Stimulated activated memory B cell treated with anti-CD40 and anti-IgM and Interleukin-4, amounts not matched to agents 10 μg/mL and 1 μg/mL and 100 μg/mL, for 72 hours (primary cell): ENCODE results near the gene C9orf152.
"Not testable (repeated sequence)": the region's sequence is repeated elsewhere in the genome, so short reads cannot be mapped to it uniquely, and the experiment has no call there.

ENCODE experiments used
- ATAC-seq: fragments of 150-1000 bp; cut with Tn5 transposase; 2 replicates; pipeline ENCODE4 v1.10.0; 2021
- H3K27ac Mint-ChIP-seq: one replicate; pipeline ENCODE4 v1.8.0; 2022; ENCODE audit warnings: mild to moderate bottlenecking, mixed read lengths
- H3K27me3 Mint-ChIP-seq: one replicate; pipeline ENCODE4 v1.8.0; 2022; ENCODE audit warnings: mixed read lengths
- H3K36me3 Mint-ChIP-seq: one replicate; pipeline ENCODE4 v1.8.0; 2022; ENCODE audit warnings: mixed read lengths
- H3K4me1 Mint-ChIP-seq: one replicate; pipeline ENCODE4 v1.8.0; 2022; ENCODE audit warnings: mixed read lengths
- H3K4me3 Mint-ChIP-seq: one replicate; pipeline ENCODE4 v1.8.0; 2022; ENCODE audit warnings: mild to moderate bottlenecking, moderate library complexity, mixed read lengths
- H3K9me3 Mint-ChIP-seq: one replicate; pipeline ENCODE4 v1.8.0; 2022; ENCODE audit warnings: mixed read lengths

Gene C9orf152, protein sequence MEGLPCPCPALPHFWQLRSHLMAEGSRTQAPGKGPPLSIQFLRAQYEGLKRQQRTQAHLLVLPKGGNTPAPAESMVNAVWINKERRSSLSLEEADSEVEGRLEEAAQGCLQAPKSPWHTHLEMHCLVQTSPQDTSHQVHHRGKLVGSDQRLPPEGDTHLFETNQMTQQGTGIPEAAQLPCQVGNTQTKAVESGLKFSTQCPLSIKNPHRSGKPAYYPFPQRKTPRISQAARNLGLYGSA

DNA sequence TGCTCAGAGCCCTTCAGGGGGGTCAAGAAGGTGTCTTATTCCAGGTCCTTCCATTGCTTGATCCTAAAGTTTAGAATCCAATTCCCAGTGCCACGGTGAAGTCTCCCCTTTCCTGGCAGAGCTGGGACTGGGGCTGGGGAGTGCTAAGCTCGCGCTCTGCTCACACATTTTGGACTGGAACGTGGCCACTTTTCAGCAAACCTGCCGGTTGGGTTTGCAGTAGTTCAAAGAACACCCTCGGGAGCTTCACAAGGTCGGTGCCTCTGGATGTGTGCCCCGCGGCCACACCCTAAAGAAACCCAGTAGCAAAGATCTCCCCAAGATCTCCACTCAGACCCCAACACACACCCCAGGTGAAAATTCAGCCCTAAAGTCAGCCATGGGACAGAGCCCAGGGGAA is at the start of gene C9orf152:
TSS of gene C9orf152 (minus strand) at position 129 of the 400 bp plus-strand sequence. CDS start 580 bp downstream, outside the sequence.
- Mint-ChIP-seq H3K9me3 (peaks cover 2% of the 10 kb centered on the region), H3K27me3 (peaks cover 14% of the 10 kb centered on the region), H3K27ac (no peak within 1 kb of the TSS), H3K4me1 (no peaks in the 10 kb centered on the region), H3K36me3 (no peaks in the 10 kb centered on the region), H3K4me3 (no peak within 1 kb of the TSS)
- no peak for ATAC-seq

DNA sequence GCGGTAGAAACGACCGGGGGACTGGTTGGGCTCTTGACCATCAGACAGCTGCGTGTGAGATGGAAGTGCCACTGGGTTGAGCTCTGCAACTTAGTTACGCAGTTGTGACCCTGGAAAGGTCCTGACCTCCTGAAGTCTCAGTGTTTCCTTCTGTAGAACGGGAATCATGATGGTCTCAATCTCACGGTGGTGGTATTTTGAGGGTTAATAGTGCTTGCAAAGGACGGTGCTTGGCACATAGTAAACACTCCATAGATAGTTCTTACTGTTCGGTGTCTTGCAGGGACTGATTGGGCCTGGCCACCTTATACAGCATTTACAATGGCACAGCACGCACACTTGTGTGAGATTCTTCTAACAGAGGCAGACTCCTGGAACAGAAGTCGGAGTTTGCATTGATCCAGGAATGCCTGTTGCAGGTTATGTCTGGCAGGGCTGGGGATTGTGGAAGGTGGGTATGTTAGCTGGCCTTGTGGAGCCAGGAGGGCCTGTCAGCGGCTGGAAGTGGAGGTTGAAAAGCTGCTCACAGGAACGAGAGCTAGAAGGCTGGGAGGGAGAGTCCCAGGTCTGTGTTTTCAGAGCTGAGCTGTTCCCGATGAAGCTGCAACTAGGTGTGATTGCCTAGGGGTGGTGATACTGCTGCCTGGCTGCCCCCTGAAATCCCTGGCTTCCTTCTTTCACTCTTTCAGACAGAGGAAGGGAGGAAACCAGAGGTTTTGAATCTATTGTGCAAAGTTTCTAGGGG is 49.3 kb upstream of the C9orf152 start:
- H3K27me3 Mint-ChIP-seq, result no peaks in the 10 kb centered on the region
- H3K9me3 Mint-ChIP-seq, result no peaks in the 10 kb centered on the region
- H3K4me3 Mint-ChIP-seq, result peak overlapping the region; percentile 91
- H3K4me1 Mint-ChIP-seq, result peaks cover 65% of the 10 kb centered on the region
- no peak for ATAC-seq
- peaks cover 23% of the 10 kb centered on the region for H3K36me3 Mint-ChIP-seq
- H3K27ac Mint-ChIP-seq, result peak overlapping the region; percentile 91

DNA sequence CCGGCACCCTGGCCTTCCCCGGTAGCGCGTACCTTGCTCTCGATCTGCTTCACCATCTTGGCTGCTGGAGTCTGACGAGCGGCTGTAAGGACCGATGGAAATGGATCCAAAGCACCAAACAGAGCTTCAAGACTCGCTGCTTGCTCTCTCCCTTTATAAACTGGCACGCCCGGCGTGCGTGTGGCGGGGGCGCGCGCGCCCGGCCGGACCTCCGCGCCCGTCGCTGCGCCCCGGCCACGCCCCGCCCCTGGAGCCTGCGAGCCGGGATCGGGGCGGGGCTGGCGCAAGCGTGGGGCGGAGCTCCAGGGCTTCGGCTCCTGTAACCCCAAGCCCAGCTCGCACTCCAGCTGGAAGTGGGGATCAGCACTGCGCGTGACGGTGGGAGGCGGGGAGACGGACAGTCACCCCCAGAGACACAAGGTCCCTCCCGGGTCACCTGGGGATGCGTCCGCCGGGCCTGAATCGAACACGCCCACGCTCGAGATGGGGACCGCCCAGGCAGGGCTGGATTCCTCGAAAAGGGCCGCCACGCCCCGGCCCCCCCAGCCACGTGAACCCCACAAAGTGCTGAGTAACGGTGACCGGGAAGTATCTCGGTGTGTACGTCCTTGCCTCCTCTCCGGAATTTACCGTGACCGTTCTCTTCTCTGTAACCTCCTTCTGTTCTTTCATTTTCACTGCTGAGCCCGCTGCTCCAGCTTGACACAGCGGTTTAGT is 48.6 kb upstream of the C9orf152 start, which contains the start of gene TXN:
TSS of gene TXN (minus strand) at position 128 of the 717 bp plus-strand sequence. CDS start at position 56, 72 bp downstream.
- Mint-ChIP-seq H3K4me1 (peaks cover 65% of the 10 kb centered on the region), H3K27me3 (no peaks in the 10 kb centered on the region), H3K36me3 (peaks cover 23% of the 10 kb centered on the region), H3K27ac (peak within 1 kb of the TSS; percentile 91), H3K9me3 (no peaks in the 10 kb centered on the region), H3K4me3 (peak within 1 kb of the TSS; percentile 91)
- ATAC-seq, result peak; percentile 85

DNA sequence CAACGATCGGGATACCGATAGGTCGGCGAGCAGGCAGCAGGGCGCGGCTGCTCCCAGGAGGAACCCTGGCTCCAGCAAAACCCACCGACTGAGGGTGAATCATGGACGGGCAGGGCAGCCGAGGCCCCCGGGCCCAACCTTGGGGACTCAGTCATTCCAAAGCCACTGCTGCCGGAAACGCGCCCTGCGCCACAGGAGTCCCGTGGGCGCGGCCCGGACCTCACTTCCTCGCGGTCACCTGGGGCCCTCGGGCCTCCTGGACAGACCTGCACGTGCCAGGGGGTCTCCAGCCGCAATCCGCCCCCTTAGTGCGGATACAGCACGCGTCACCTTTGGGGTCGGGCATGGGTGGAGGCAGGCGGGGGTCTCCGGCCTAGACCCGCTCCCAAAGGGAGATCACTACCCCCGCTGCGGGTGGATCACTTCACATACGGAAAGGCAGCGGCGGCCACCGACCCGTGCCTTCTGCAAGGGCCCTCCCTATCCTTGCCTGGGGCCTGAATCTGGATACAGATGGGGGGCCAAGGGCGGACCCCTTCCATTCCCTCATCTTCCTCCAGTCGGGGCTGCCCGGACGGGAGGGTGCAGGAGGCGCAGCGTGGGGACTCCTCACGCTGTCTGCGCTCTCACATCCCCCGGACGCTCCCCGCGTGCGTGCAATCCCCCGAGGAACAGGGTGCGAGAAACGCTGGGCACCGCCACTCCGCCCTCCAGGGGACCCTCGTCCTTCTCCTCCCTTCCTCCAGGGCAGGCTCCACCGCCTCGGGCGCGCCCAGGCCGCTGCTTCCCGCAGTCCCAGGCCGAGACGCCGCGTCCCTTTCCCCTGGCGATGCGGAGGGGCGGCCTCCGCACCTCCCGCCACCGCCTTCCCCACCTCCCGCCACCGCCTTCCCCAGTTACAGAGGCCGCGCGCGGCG is 47.8 kb upstream of the C9orf152 start:
- H3K27ac Mint-ChIP-seq, result peak overlapping the region; percentile 91
- H3K4me3 Mint-ChIP-seq, result peak overlapping the region; percentile 91
- no peaks in the 10 kb centered on the region for H3K9me3 Mint-ChIP-seq
- H3K36me3 Mint-ChIP-seq, result peaks cover 30% of the 10 kb centered on the region
- ATAC-seq, result peak; percentile 52
- no peaks in the 10 kb centered on the region for H3K27me3 Mint-ChIP-seq
- H3K4me1 Mint-ChIP-seq, result peaks cover 65% of the 10 kb centered on the region

DNA sequence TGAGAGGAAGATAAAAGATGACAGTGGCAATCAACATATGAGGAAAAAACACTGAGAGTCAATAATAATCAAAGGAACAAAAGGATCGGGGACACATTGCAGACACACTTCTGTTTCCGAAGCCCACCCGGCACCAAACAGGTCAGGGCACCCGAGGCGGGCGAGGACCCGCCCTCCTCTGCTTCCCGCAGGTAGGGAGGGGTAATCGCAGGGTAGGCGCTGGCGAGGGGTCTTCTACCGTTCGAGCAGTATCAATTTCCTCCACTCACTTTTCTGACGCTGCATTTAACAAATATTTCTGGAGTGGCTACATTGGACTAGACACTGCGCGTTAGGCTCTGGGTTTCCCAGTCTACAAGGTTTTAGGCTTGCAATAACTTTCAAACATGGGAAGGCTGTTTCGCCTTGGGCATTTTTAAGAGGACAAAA is 47.1 kb upstream of the C9orf152 start:
- no peak for ATAC-seq
- Mint-ChIP-seq H3K9me3 (no peaks in the 10 kb centered on the region), H3K4me3 (peak overlapping the region; percentile 91), H3K27ac (peak overlapping the region; percentile 91), H3K4me1 (peaks cover 63% of the 10 kb centered on the region), H3K27me3 (no peaks in the 10 kb centered on the region), H3K36me3 (peaks cover 37% of the 10 kb centered on the region)

DNA sequence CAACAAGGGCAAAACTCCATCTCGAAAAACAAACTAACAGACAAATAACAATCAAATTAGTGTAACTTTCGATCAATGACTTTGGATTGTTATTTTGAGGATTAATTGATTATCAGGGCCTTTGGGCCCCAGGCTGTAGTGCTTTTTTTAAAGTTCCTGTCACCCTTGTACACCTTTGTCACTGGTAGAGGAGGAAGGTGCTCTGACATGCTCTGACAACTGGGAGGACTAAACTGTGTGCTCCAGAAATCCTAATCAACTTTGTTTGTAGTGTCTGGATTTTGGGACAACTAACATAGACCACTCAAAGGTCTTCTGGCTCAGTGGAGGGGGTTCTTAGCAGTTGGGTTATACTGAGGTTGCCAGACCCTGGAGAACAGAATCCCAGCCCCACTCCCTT is 46.5 kb upstream of the C9orf152 start:
- ATAC-seq, result no peak
- Mint-ChIP-seq H3K36me3 (peaks cover 38% of the 10 kb centered on the region), H3K27ac (peak overlapping the region; percentile 91), H3K27me3 (no peaks in the 10 kb centered on the region), H3K4me1 (peaks cover 58% of the 10 kb centered on the region), H3K9me3 (no peaks in the 10 kb centered on the region), H3K4me3 (peak overlapping the region; percentile 91)

DNA sequence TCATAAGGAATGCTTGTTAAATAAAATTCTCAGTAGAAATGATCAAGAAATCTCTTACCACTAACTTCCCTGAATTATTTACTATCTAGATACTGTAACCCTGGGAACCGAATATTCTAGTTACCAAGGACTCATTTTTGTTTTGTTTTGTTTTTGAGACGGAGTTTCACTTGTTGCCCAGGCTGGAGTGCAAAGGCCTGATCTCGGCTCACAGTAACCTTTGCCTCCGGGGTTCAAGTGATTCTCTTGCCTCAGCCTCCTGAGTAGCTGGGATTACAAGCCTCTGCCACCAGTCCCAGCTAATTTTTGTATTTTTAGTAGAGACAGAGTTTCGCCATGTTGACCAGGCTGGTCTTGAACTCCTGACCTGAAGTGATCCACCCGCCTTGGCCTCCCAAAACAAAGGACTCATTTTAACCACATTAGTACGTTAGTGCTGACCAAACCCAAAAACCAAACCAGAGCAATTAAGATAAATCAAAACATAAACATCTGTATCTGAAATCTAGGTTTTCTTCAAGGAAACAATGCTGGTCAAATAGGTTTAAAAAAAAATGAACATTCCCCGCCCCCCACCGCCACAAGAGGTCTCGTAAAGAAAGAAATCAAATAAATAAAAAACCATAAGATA is 44.7 kb upstream of the C9orf152 start:
- H3K9me3 Mint-ChIP-seq, result no peaks in the 10 kb centered on the region
- peaks cover 38% of the 10 kb centered on the region for H3K36me3 Mint-ChIP-seq
- peak overlapping the region; percentile 91 for H3K27ac Mint-ChIP-seq
- ATAC-seq, result no peak
- peak overlapping the region; percentile 91 for H3K4me3 Mint-ChIP-seq
- no peaks in the 10 kb centered on the region for H3K27me3 Mint-ChIP-seq
- peaks cover 39% of the 10 kb centered on the region for H3K4me1 Mint-ChIP-seq

DNA sequence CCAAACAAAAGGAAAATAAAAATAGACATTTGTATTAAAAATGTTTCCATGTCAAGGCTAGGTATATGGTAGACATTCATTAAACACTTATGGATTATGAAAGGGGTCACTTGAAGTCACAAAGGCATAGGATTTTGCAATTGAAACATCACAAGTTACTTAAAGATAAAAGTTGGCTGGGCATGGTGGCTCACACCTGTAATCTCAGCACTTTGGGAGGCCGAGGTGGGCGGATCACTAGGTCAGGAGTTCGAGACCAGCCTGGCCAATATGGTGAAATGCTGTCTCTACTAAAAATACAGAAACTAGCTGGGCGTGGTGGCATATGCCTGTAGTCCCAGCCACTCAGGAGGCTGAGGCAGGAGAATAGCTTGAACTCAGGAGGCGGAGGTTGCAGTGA is 43.8 kb upstream of the C9orf152 start:
- H3K27me3 Mint-ChIP-seq, ATAC-seq, H3K9me3 Mint-ChIP-seq: not testable (repeated sequence)
- Mint-ChIP-seq H3K4me3 (peak overlapping the region; percentile 26), H3K4me1 (peaks cover 31% of the 10 kb centered on the region), H3K36me3 (peaks cover 44% of the 10 kb centered on the region), H3K27ac (peak overlapping the region; percentile 91)

DNA sequence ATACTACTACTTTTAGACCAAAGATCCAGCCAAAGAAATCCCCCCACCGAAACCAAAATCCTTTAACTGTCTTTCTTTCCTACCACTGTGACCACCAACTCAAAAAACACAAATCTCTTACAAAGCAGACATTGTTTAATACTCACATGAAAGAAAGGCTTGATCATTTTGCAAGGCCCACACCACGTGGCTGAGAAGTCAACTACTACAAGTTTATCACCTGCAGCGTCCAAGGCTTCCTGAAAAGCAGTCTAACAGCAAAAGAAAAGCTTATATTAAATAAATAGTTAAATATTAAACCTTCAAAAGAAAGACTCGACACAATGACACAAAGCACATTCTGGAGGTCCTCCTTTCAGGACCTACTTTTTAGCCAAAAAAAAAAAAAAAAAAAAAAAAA is 43.3 kb upstream of the C9orf152 start:
- no peak overlapping the region for H3K27ac Mint-ChIP-seq
- no peaks in the 10 kb centered on the region for H3K27me3 Mint-ChIP-seq
- peaks cover 31% of the 10 kb centered on the region for H3K4me1 Mint-ChIP-seq
- no peaks in the 10 kb centered on the region for H3K9me3 Mint-ChIP-seq
- H3K4me3 Mint-ChIP-seq, result no peak overlapping the region
- no peak for ATAC-seq
- peaks cover 49% of the 10 kb centered on the region for H3K36me3 Mint-ChIP-seq

DNA sequence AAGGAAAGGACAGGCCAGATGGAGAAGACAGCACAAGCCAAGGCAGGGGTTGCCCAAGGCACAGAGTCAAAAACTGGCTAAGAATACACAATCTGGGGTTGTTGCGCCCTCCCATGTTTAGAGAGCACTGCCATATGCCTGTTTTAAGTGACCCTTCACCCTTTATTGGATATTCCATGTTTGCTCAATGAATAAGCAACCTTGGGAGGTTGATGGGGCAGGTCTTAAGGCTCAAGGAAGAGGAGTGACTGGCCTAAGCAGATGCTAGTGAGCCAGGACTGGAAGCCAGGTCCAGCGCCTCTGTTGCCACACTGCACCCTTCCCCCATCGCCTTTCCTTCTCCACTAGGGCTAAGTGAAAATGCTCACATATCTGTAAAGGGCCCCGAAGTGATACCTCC is 41.6 kb upstream of the C9orf152 start:
- H3K27me3 Mint-ChIP-seq, result no peaks in the 10 kb centered on the region
- peaks cover 23% of the 10 kb centered on the region for H3K4me1 Mint-ChIP-seq
- H3K36me3 Mint-ChIP-seq, result peaks cover 38% of the 10 kb centered on the region
- H3K9me3 Mint-ChIP-seq, result no peaks in the 10 kb centered on the region
- H3K27ac Mint-ChIP-seq, result no peak overlapping the region
- H3K4me3 Mint-ChIP-seq, result no peak overlapping the region
- peak; percentile 47 for ATAC-seq

DNA sequence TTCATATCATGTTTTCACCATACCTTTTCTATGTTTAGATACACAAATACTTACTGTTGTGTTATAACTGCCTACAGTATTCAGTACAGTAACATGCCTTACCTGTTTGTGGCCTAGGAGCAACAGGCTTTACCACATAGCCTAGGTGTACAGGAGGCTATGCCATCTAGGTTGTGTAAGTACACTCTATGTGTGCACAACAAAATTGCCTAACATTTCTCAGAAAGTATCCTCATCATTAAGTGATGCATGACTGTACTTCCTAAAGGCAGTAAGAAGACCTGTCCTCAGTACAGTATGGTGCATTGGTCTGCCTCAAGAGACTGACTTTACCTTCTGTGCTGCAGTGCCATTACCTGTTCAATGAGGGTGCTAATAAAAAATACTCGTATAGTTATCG is 40.4 kb upstream of the C9orf152 start:
- ATAC-seq, result no peak
- Mint-ChIP-seq H3K9me3 (no peaks in the 10 kb centered on the region), H3K4me3 (no peak overlapping the region), H3K4me1 (peaks cover 10% of the 10 kb centered on the region), H3K36me3 (peaks cover 34% of the 10 kb centered on the region), H3K27me3 (no peaks in the 10 kb centered on the region), H3K27ac (no peak overlapping the region)

DNA sequence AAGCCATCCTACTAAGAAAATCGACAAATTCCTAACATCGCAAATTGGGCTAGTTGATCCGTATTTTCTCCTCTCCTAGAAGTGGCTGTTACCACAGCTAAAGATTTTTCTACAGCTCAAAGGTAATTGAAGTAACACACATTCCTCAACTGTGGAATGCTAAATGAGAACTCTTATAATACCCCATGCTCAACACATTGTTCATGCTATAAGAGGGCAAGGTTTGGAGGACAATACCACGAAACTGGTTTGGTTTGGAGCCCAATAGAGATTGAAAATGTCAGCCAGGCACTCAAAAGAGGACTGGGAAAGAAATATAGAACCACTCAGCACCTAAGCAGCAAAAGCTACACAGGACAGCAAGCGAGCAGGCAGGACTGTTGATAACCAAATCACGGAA is 38.3 kb upstream of the C9orf152 start:
- H3K36me3 Mint-ChIP-seq, result peaks cover 35% of the 10 kb centered on the region
- H3K4me1 Mint-ChIP-seq, result no peaks in the 10 kb centered on the region
- no peaks in the 10 kb centered on the region for H3K27me3 Mint-ChIP-seq
- H3K4me3 Mint-ChIP-seq, result no peak overlapping the region
- no peak for ATAC-seq
- no peaks in the 10 kb centered on the region for H3K9me3 Mint-ChIP-seq
- no peak overlapping the region for H3K27ac Mint-ChIP-seq

DNA sequence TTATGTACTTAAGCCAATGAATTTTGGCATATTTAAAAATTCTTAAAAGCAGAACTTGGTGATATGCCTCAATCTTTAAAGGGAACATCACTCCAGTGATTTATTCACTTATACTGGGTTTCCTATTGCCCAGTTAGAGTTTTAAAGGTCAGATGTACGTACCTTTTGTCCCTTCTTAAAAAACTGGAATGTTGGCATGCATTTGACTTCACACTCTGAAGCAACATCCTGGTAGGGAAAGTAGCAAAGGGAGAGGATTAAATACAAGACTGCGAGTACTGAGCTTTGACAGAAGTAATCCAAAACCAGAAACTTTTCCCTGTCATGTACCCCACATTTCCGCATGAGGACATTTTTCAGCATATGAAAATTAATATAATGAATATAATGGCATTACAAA is 36.7 kb upstream of the C9orf152 start:
- H3K36me3 Mint-ChIP-seq, result peaks cover 22% of the 10 kb centered on the region
- no peak for ATAC-seq
- no peaks in the 10 kb centered on the region for H3K4me1 Mint-ChIP-seq
- no peak overlapping the region for H3K27ac Mint-ChIP-seq
- no peak overlapping the region for H3K4me3 Mint-ChIP-seq
- no peaks in the 10 kb centered on the region for H3K27me3 Mint-ChIP-seq
- no peaks in the 10 kb centered on the region for H3K9me3 Mint-ChIP-seq

DNA sequence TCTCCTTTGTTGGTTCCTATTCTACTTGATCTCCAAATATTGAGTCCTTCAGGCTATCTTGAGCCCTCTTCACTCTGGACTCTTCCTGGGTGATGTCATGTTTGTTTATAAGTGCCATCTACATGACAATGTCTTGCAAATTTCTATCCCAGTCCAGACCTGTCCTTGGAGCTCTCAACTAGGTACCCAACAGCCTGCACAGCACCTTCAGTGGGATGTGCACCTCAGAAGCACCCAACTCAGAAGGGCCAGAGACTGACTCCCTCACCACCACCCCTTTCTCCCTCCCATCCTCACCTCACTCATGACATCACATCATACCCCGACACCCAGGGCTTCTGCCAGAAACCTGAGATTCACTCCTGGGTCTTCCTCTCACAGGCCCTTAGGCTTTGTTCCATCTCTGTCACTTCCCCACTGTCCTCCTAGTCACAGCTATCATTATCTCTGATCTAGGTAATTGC is 33.9 kb upstream of the C9orf152 start:
- Mint-ChIP-seq H3K27ac (no peak overlapping the region), H3K4me1 (no peaks in the 10 kb centered on the region), H3K36me3 (peaks cover 17% of the 10 kb centered on the region), H3K4me3 (no peak overlapping the region), H3K27me3 (no peaks in the 10 kb centered on the region), H3K9me3 (no peaks in the 10 kb centered on the region)
- ATAC-seq, result peak; percentile 34
